Chondrocyte (in vitro differentiated cells): ENCODE measurements around the gene CERS3. TPM values are rescaled to one million over a fixed set of nuclear protein-coding genes. Genes with fewer than 3 reads are reported as not detected.

Source experiments
- DNase-seq: peaks from one replicate; pipeline ENCODE4 v3.0.0; 2021; ENCODE audit warnings: mixed read lengths, low spot score
- H3K27ac Mint-ChIP-seq: one replicate; pipeline ENCODE4 v1.8.0; 2021; ENCODE audit warnings: mild to moderate bottlenecking, moderate library complexity, mixed read lengths; ENCODE audit not compliant: unreplicated experiment
- H3K27me3 Mint-ChIP-seq: 2 replicates; pipeline ENCODE4 v1.8.0; 2021; ENCODE audit warnings: low read depth, mixed read lengths
- H3K36me3 Mint-ChIP-seq: 2 replicates; pipeline ENCODE4 v1.8.0; 2021; ENCODE audit warnings: low read depth, mixed read lengths
- H3K4me1 Mint-ChIP-seq: 2 replicates; pipeline ENCODE4 v1.8.0; 2021; ENCODE audit warnings: low read depth, mild to moderate bottlenecking, mixed read lengths
- H3K4me3 Mint-ChIP-seq: one replicate; pipeline ENCODE4 v1.8.0; 2021; ENCODE audit warnings: mild to moderate bottlenecking, moderate library complexity, mixed read lengths; ENCODE audit not compliant: unreplicated experiment
- H3K9me3 Mint-ChIP-seq: 2 replicates; pipeline ENCODE4 v1.8.0; 2021; ENCODE audit warnings: low read depth, mixed read lengths
- CTCF ChIP-seq: fragments of 200-600 bp; sonication (generic); IDR thresholded peaks from 2 replicates; pipeline ENCODE4 v1.5.0; 2021; ENCODE audit warnings: antibody characterized with exemption, mild to moderate bottlenecking, moderate library complexity
- total RNA-seq: library from RNA; stranded (reverse); gene quantifications from 3 replicates; pipeline ENCODE4 v1.2.1, GENCODE V29; 2021

CERS3 gene
- total RNA-seq, 1 donor from 2014 or later = not detected

GRCh38 chr15:100544338-100544841 lies 15.6 kb upstream of the CERS3 start:
- H3K27ac Mint-ChIP-seq = no peak overlapping the region
- peaks cover under 1% of the 10 kb centered on the region for H3K9me3 Mint-ChIP-seq
- H3K36me3 Mint-ChIP-seq = no peaks in the 10 kb centered on the region
- no peaks in the 10 kb centered on the region for H3K27me3 Mint-ChIP-seq
- no peaks in the 10 kb centered on the region for H3K4me1 Mint-ChIP-seq
- H3K4me3 Mint-ChIP-seq = no peak overlapping the region
- no peak for TF ChIP-seq CTCF
- no peak for DNase-seq

GRCh38 chr15:100542290-100542689 lies 13.5 kb upstream of the CERS3 start:
- no peaks in the 10 kb centered on the region for H3K36me3 Mint-ChIP-seq
- no peak overlapping the region for H3K4me3 Mint-ChIP-seq
- H3K27ac Mint-ChIP-seq = no peak overlapping the region
- no peaks in the 10 kb centered on the region for H3K4me1 Mint-ChIP-seq
- H3K27me3 Mint-ChIP-seq = peaks cover 2% of the 10 kb centered on the region
- no peak for DNase-seq
- H3K9me3 Mint-ChIP-seq = peaks cover 7% of the 10 kb centered on the region
- no peak for TF ChIP-seq CTCF

- Mint-ChIP-seq H3K4me1 (no peaks in the 10 kb centered on the region), H3K36me3 (no peaks in the 10 kb centered on the region), H3K4me3 (no peak overlapping the region), H3K9me3 (peaks cover 7% of the 10 kb centered on the region), H3K27me3 (peaks cover 8% of the 10 kb centered on the region), H3K27ac (no peak overlapping the region)
- no peak for DNase-seq
- TF ChIP-seq CTCF = no peak
Measured at GRCh38 chr15:100537331-100537730, 8.6 kb upstream of the CERS3 start.

- no peaks in the 10 kb centered on the region for H3K36me3 Mint-ChIP-seq
- H3K27me3 Mint-ChIP-seq = peaks cover 12% of the 10 kb centered on the region
- TF ChIP-seq CTCF = no peak
- no peaks in the 10 kb centered on the region for H3K4me1 Mint-ChIP-seq
- no peak for DNase-seq
- peaks cover 7% of the 10 kb centered on the region for H3K9me3 Mint-ChIP-seq
- no peak overlapping the region for H3K27ac Mint-ChIP-seq
- H3K4me3 Mint-ChIP-seq = no peak overlapping the region
Measured at GRCh38 chr15:100536733-100537132, 8.0 kb upstream of the CERS3 start.

- no peak for DNase-seq
- no peak for TF ChIP-seq CTCF
- H3K36me3 Mint-ChIP-seq = no peaks in the 10 kb centered on the region
- H3K27ac Mint-ChIP-seq = no peak overlapping the region
- H3K4me1 Mint-ChIP-seq = no peaks in the 10 kb centered on the region
- peaks cover 2% of the 10 kb centered on the region for H3K9me3 Mint-ChIP-seq
- peaks cover 25% of the 10 kb centered on the region for H3K27me3 Mint-ChIP-seq
- no peak overlapping the region for H3K4me3 Mint-ChIP-seq
Measured at GRCh38 chr15:100533886-100534285, 5.1 kb upstream of the CERS3 start.
